ENCODE measurements around the gene C2orf76.
"Not testable (repeated sequence)": the region's sequence is repeated elsewhere in the genome, so short reads cannot be mapped to it uniquely, and the experiment has no call there.

Gene C2orf76

GRCh38 chr2:119366649-119367471 lies at the start of gene C2orf76, which contains the start of gene DBI:
TSS of gene C2orf76 (minus strand) at chr2:119366834. CDS start at chr2:119339959, 26,875 bp downstream.
TSS of gene DBI (plus strand) at chr2:119366977. CDS start at chr2:119367052, 75 bp downstream.
- peak; percentile 99 for DNase-seq (ENCODE audit: low spot score)

GRCh38 chr2:119415630-119416029 lies 49.0 kb upstream of the C2orf76 start:
- no peak for DNase-seq (ENCODE audit: low spot score)

- DNase-seq (ENCODE audit: low spot score): no peak
These were observed 48.3 kb upstream of the C2orf76 start for GRCh38 chr2:119414894-119415293.

DNA sequence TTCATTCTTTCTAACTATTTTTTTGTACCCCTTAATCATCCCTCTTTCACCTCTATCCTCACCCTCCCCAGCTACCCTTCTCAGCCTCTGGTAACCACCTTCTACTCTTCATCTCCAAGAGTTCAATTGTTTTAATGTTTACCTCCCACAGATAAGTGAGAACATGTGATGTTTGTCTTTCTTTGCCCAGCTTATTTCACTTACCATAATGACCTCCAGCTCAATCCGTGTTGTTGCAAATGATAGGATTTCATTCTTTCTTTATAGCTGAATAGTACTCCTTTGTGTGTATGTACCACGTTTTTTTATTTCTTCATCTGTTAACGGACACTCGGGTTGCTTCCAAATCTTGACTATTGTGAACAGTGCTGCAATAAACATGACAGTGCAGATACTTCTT lies 42.9 kb upstream of the C2orf76 start:
- DNase-seq (ENCODE audit: low spot score): no peak

GRCh38 chr2:119408221-119408619 lies 41.6 kb upstream of the C2orf76 start:
- no peak for DNase-seq (ENCODE audit: low spot score)

DNA sequence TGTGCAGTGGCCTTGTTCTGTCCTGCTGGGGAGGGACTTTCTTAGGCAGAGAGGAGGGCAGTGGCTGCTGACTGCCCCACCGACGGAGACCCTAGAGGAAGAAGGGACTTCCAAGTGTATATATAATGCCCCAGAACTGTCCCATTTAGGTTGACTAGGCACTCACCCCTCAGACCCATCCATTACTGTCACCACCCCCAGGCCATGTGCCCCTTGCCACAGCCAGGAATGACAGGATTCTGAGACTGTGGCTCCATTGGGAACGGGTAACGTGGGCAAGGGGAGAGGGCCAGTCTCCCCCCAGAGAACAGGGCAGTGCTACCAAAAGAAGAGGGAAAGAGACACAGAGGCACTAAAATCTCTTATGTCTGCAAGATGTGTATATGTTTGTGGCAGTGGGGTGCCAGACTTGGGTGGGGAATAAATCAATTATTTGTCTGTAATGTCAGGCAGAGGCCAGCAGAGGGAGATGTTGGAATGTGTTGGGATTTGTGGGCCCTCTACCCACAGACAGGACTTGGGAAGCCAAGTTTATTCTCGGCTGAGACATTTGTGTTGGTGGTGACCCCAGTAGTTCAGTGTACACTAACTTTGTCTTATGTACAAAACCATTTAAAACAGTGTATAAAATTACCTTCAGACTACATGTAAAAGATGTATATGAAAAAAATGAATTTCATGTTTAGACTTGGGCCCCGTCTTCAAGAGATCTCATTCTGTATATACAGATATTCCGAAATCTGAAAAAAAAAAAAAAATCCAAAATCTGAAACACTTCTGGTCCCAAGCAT lies 41.0 kb upstream of the C2orf76 start:
- peak; percentile 76 for DNase-seq (ENCODE audit: low spot score)

GRCh38 chr2:119405151-119405550 lies 38.5 kb upstream of the C2orf76 start:
- DNase-seq (ENCODE audit: low spot score): no peak

DNA sequence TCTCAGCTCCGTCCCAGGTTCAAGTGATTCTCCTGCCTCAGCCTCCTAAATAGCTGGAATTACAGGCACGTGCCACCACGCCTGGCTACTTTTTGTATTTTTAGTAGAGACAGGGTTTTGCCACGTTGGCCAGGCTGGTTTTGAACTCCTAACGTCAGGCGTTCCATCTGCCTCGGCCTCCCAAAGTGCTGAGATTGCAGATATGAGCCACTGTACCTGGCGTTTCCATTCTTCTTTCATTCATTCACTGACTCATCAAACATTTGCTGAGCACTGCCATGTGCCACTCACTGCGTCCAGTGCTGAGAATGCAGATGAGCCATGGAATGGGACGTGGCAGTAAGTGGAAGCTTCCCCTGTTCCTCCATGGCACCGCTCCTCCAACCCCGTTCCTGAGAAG lies 37.0 kb upstream of the C2orf76 start:
- DNase-seq (ENCODE audit: low spot score): not testable (repeated sequence)

- no peak for DNase-seq (ENCODE audit: low spot score)
These were observed 36.3 kb upstream of the C2orf76 start for GRCh38 chr2:119402645-119403560.

GRCh38 chr2:119402106-119402505 lies 35.5 kb upstream of the C2orf76 start:
- no peak for DNase-seq (ENCODE audit: low spot score)

DNA sequence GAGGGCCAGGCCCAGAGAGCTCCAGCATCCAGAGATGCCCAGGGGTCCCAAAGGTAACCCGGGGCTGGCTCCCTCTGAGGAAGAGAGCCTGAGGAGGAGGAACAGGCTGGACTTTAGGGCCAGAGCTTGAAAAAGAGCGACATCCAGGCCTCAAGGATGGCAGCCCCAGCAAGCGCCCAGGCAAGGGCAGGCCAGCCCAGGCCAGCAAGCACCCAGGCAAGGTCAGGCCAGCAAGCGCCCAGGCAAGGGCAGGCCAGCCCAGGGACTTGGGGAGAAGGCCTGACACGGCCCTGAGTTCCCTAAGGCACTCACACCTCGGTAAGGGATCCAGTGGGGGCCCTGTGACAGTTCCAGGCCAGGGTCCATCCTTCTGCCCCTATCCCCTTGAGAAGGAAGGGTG lies 30.6 kb upstream of the C2orf76 start:
- DNase-seq (ENCODE audit: low spot score): no peak

- DNase-seq (ENCODE audit: low spot score): no peak
These were observed 27.5 kb upstream of the C2orf76 start for GRCh38 chr2:119393971-119394748.

DNA sequence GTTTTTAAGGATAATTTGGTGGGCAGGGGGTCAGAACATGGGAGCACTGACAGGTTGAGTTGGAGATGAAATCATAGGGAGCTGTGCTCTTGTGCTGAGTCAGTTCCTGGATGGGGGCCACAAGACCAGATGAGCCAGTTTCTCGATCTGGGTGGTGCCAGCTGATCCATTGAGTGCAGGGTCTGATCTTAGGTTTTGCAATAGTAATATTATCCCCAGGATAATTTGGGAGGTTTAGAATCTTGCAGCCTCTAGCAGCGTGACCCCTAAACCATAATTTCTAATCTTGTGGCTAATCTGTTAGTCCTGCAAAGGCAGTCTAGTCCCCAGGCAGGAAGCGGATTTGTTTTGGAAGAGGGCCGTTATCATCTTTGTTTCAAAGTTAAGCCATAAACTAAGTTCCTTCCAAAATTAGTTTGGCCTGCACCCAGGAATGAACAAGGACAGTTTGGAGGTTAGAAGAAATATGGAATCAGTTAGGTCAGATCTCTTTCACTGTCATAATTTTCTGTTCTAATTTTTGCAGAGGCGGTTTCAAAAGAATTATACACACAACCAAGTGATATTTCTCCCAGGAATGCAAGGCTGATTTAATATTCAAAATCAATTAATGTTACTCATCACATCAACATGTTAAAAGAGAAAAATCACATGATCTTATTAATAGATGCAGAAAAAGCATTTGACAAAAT lies 23.1 kb upstream of the C2orf76 start:
- DNase-seq (ENCODE audit: low spot score): no peak

GRCh38 chr2:119387381-119388129 lies 20.9 kb upstream of the C2orf76 start:
- no peak for DNase-seq (ENCODE audit: low spot score)

DNA sequence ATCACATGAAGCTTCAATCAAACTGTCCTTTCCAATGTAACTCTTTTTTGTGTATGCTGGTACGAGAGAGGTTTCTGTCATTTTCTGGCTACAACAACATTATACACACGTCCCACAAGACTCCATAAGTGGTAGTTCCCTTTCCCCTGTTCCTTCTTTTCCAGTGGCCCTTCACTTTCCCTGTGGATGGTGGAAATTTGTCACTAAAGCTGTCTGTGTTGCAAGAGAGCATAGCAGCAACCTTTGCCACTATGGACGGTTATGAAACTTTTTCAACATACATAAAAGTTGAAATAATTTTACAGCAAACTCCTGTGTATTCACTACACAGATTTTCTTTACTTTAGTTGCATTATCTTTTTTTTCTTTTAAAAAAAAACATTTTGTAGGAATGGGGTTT lies 18.8 kb upstream of the C2orf76 start:
- no peak for DNase-seq (ENCODE audit: low spot score)

- DNase-seq (ENCODE audit: low spot score): no peak
These were observed 18.3 kb upstream of the C2orf76 start for GRCh38 chr2:119384971-119385370.

DNA sequence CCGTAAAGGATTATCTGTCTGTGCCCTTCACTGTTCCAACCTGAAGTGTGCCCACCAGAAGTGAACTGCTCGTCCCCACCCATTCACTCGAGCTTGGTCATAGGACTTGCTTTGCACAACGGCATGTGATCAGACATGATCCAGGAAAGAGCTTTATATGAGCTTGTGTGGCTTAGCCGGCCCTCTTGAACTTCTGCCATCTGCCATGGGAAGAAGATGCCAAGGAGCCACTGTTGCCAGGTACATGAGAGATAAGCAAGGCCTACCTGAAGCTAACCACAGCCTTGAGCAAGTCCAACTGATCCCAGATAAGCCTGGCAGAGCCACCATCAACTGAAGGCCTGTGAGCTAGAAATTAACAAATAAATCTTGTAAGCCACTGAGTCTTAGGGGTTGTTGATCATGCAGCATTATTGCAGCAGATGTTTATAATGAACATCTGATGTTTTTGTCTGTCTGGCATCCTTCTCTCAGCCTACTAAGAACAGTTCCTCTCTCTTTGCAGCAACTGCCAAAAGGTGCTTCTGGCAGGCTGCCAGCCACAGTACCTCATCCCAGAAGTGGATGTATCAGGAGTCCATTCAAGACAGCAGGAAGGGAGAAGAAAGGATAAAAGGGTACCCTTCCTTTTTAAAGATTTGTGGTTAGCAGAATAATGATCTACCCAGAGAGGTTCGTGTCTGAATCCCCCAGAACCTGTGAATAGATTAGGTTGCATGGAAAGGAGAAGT lies 16.9 kb upstream of the C2orf76 start:
- DNase-seq (ENCODE audit: low spot score): no peak

DNA sequence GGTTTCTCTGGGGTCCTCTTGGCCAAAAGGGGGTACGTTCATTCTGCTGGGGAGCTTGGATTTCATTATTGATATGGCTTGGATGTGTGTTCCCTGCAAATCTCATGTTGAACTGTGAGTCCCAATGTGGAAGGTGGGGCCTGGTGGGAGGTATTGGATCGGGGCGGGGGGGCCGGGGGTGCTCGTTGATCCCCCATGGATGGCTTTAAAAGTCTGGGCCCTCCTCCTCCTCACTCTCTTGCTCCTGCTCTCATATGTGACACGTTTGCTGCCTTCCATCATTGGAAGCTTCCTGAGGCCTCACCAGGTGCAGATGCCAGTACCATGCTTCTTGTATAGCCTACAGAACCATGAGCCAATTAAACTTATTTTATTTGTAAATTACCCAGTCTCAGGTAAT lies 11.9 kb upstream of the C2orf76 start:
- no peak for DNase-seq (ENCODE audit: low spot score)

DNA sequence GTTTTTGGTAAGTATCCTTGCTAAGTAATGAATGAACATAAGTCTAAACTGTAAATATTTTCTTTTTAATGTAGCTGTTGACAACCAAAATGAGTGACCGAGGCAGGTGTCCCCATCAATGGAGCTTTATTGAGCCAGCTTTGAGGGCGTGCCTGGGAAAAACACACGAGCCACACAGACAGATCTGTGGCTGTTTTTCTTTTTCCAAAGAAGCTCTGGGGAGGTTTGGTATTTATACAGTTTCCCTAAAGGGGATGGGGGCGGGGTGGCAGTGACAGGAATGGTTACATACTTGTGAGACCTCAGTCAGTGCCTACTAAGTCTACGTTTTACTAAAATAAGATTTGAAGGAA lies 11.3 kb upstream of the C2orf76 start:
- DNase-seq (ENCODE audit: low spot score): no peak

Data from iPS-NIHi11 (cell line).